NCI-H2196 treated with DMSO at 0.1 percent for 48 hours (cell line): ENCODE data around the gene AHDC1.
"Not testable (repeated sequence)": the region's sequence is repeated elsewhere in the genome, so short reads cannot be mapped to it uniquely, and the experiment has no call there.

Experiments
- DNase-seq: peaks from one replicate; lab custom pipeline; 2025; ENCODE audit not compliant: unreplicated experiment; lab: John Stamatoyannopoulos, UW

The AHDC1 gene

DNA sequence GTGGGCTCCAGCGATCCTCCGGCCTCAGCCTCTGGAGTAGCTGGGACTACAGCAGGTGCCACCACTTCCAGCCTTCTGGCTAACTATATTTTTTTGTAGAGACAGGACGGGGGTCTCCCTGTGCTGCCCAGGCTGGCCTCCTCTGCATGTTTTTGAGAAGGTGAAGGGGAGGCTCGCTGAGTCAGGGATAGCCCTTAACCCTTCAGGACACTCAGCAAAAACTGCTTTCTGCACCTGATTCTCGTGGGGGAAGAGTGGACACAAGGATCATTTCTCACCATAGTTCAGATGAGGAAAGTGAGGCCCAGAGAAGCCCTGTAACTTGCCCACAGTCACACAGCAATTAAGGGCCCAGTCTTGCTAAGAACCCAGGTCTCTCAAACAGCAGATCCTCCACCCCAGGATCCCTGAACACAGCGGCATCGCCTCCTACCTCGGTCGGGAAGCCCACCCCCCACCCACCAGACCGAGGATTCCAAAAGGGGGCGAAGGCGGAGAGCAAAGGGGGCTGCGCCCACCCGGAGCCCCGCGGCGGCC is 29.8 kb upstream of the AHDC1 start:
- DNase-seq = no peak

DNA sequence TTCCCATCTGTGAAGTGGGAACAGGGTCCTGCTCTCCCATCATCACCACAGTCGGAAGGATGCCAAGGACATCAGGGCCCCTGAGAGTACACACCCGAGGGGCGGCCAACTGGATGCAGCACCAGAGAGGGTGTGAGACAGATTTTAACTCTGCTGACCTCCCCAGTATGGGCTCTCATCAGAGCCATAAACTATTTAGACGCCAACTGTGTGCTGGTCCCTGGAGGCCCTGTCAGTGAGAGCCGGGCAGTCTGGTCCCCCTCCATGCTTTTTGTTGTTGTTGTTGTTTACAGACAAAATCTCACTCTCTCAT is 29.3 kb upstream of the AHDC1 start:
- DNase-seq = no peak

DNA sequence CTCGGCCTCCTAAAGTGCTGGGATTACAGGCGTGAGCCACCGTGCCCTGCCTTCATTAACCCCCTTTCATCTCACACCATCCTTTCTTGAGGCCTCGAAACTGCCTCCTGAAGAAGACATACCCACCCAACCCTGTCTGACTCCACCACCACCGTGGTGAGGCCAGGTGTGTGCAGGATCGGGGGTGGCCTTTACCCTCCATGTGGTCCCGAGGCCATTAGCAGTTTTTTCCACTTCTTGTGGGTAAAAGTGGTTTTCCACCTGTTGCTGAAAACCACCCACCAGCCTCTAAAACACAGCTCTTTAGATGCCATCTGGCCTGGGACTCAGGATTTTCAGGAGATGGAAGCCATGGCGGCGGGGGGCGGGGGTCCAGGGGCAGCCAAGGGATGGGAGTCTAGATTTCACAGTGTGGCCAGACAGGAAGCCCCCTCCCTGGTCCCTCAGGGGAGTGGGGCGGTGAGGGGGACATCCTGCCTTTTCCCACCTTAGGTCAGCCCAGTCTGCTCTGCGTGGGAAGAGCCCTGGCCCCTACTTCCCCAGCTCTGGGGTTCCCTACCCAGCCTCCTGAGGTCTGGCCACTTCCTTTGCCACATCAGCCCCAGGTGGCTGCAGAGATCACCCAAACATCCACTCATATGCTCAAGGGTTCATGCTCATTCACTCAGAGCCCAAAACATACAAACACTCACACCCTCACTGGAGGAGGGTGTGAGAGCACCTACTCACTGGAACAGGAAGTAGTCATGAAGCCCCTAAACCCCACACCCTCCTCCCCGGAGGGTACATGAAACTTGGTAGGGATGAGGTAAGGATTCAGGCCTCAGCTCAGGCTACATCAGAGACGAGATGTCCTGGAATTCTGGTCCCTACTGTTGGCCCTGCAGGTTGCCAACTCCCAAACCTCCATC is 28.7 kb upstream of the AHDC1 start:
- no peak for DNase-seq

DNA sequence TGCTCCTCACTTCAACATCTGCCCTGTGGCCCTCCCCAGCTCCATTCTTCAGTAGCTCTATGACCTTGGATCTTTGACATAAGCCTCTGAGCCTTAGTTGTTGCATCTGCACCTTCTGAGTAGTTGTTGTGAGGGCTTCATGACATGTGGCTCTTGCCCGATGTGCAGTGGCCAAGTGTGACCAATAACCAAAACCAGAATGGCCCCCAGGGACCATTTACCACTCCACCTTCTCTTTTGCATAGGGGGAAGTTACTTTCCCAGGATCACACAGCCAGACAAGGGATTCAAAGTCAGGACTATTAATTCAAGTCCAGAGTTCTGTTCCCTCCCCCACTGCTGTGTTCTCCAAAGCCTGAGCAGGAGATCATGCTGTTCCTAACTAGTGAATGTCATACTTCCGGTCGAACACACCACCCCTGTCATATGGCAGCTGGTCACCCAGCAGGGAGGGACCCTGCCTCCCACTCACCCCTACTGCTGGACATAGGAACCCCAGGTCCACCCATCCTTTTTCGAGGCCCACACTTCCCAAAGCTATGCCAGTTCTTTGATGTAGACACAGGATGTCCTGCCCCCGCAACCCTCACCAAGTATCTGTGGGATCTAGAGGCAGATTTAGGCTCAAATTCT is 27.0 kb upstream of the AHDC1 start:
- no peak for DNase-seq

DNA sequence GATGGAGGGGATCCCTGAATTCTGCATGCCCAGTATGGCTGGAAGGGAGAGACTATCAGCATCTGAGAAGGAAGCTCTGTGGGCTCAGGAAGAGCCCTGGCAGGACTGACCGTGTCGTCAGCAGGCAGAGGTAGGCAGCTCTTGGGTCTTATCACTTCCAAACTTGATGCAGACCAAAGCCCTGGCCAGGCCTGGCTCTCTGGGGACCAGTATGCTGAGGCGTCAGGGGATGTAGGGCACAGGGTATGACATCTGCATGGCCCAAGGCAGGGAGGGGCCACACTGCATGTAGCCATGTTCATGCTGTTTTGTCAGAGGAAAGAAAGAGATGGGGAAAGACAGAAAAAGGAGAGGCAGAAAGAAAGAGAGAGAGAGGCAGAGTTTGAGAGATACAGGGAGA is 24.8 kb upstream of the AHDC1 start:
- DNase-seq = no peak

DNA sequence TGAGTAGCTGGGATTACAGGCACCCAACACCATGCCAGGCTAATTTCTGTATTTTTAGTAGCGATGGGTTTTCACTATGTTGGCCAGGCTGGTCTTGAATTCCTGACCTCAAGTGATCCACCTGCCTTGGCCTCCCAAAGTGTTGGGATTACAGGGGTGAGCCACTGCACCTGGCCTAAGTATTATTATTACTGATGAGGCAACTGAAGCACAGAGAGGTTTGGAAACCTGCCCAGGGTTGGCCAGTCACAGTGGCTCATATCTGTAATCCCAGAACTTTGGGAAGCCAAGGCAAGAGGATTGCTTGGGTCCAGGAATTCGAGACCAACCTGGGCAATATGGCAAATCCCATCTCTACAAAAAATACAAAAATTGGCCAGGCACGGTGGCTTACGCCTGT is 23.8 kb upstream of the AHDC1 start:
- not testable (repeated sequence) for DNase-seq

DNA sequence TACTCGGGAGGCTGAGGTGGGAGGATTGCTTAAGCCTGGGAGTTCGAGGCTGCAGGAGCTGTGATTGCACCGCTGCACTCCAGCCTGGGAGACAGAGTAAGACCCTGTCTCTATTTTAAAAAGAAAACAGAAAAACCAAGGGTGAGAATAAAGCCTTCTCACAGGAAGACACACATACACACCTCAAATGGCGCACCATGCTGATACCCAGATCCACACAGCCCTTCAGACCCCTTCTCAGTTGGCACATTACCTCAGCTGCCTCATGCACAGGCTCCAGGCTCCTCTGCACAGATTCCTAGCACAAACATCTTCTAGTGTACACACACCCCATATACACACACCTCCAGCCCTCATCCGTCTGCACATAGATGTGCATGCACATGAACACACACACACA is 23.1 kb upstream of the AHDC1 start:
- no peak for DNase-seq

DNA sequence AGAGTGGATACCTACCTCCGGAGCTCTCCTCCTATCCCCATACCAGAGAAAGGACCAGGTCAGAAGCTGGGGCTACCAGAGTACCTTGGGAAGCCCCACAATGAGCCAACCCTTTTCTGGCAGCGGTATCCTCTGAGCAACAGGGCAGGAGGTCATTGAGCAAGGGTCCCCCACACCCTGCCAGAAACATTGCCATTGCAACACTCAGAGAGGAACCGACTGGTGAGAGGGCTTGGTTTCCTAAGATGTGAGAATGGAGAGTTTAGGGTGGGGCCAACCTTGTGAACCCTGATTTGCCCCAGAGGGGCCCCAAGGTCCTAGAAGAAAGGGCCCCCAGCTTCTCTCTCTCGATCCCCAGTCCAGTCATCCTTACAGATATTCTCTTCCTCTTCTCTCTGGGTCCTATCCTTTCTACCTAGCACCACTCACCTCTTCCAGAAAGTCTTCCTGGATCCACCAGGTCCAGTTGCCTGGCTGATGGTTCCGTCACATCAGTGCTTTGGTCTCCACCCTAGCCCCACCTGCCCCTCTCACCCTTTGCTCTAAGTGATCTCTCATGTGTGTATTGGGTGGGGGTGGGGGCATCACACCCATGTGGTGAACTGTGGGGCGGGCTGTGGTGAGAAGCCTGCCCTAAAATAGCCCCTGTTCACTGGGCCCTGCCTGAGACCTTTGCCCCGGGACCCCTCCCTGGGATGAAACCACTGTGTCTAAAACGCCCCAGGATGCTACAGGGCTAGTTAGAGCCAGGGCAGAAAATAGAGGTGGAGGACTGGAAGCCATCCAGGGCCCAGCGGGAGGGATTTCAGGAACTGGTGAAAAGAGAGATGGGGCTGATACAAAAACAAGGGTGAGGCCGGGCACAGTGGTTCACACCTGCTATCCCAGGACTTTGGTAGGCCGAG is 22.3 kb upstream of the AHDC1 start:
- no peak for DNase-seq

DNA sequence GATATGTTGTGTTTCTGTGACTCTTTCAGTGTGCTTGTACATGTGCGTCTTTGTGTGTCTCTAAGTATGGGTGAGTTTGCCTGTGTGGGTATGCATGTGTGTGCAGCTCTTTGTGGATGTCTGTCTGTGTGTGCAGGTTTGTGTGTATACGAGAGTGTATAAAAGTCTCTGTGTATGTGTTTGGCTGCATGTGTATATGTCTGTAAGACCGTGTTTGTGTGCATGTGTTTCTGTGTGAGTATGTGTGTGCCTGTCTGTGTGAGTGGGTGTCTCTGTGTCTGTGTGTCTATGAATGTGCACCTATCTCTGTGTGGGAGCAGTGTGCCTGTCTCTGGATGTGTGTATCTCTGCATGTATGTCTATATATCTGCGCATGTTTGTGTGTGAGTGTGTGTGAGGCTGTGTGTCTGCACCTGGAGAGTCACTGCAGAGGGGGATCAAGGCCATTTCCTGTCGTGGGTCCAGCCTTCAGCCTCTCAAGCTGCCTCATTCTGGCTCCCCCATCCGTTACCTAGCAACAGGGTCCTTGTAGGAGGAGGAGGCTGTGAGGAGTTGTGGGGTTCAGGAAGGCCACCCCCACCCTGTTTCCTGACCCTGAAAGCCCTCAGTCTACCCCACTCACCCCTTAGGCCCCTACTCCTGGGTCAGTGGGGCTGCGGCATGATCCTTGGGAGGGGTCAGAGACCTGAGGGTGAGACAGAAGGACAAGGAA is 20.7 kb upstream of the AHDC1 start:
- peak; percentile 44 for DNase-seq

DNA sequence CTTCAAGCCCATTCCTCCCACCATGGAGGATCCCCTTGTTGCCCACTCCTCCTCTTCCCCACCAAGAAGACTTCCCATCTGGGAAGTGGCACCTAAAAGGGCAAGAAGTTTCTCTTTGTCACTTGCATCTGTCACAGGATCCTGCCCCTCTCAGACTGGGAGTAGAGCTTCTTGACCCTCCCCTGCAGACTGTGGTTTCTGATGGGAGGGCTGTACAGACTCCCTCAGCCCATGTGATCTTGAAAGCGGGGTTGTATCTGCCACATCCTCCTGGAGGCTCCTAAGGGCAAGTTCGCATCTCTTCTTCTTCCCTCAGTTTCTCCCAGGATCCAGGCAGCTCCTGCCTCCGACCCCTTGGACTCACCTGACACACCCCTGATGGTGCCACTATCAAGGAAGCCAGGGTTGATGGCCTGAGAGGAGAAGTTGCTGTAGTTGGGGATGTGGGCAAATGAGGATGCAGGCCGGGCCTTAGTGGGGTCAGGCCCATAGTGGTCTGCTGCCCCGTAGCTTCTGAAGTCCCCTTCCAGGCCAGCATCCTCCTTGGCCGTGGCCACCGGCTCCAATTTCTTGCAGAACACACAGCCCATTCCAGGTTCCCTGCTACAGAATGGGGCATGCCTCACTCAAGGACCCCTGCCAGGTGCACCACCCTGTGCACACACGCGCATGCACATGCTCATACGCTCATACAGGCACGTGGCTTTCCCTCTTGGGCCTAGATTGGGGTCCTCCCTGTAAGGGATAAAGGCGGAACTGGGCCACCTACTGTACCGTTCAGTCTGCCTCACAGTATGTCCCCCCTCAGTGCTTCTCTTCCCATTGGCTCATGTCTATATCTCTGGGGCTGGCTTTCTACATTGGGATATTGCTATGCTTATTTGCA is 19.6 kb upstream of the AHDC1 start:
- no peak for DNase-seq

DNA sequence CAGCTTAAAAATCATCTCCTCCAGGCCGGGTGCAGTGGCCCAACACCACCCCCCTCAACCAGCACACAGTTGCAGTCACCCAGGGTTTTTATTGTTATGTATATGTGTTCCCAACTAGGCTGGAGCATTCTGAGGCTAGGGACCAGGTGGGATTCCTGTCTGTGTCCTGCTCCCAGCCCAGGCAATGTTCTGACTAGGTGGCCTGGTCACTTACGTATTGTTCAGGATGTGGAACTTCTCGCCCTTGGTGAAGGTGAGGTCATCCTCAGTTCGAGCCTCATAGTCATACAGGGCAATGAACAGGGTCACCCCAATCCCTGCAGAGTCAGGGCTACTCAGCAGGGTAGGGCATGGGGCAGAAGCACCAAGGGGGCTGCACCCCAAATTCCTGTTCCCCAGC is 18.9 kb upstream of the AHDC1 start:
- DNase-seq = no peak

DNA sequence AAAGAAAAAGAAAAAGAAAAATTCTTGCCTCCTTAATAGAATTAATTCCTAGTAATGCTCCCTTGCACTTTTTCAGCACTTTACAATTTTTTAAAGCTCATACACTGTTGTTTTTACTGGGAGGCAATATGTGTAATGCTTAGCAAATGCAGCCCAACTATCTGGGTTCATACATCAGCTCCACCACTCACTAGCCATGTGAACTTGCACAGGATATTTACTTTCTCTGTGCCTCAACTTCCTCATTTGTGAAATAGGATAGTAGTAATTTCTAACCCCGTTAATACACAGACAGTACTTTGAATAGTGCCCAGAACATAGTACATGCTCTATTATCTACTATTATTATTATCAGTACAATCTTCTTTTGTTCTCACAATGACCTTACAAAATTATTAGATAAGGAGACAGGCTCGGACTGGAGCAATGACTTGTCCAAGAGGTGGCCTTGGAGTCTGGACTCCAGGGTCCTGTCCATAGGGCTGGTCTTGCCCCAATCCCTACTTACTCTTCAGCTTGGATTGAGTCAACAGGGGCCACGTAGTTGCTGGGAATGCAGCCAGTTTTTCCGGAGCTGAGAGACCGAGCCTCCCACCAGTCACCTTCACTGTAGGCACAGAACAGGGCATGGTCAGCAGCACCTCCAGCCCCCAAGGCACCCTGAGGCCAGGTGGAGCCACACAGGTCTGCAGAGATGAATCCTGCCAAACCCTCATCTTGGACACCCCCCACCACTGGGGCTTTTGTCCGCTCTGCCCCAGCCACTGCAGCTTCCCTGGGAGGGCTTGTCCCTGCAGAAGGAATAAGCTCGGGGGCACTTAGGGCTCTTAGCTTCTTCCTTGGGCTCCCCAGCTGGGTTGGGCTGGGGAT is 17.3 kb upstream of the AHDC1 start:
- no peak for DNase-seq

DNA sequence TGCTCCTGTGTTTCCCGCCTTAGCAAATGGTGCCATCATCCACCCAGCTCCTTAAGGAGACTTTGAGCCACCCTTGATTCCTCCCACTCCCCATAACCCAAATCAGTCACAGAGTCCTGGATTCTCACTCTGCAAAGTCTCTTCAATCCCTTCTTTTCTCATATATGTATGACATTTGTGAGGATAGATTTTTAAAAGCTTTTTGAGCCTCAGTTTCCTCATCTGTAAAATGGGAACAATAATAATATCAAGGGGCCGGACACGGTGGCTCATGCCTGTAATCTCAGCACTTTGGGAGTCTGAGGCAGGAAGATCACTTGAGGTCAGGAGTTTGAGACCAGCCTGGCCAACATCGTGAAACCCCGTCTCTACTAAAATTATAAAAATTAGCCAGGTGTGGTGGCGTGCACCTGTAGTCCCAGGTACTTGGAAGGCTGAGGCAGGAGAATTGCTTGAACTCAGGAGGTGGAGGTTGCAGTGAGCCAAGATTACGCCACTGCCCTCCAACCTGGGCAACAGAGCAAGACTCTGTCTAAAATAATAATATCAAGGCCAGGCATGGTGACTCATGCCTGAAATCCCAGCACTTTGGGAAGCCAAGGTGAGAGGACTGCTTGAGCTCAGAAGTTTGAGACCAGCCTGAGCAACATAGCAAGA is 16.0 kb upstream of the AHDC1 start:
- DNase-seq = not testable (repeated sequence)

DNA sequence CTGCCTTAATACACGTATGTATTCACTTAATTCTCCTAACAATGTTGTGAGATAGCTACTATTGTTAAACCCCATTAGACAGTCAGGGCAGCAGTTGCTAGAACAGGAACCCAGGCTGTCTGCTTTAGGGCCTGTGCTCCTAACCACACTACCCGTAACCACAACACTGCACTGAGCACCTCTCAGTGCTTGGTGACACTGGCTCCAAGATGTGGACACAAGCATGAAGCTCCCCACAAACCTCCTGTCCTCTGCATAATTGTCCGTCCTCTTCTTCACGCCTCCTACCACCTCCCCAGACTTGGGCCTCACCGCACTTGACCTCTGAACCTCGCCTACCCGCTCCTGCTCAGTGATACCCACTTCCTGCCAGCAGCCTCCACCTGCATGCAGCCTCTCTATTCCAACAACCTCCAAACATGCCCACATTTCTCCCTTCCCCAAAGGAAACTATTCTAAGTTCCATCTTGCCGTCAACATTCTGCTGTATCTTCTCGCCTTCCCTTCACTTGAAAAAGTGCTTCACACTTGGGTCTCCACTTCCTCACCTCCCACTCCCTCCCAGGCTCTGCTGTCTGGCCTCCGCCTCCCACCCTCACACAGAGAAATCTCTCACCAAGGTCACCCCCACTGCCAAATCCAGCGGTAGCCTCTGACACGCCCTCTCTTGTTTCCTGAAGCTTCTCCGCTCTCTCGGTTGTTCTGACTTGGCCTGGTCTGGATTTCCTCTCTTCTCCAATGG is 14.6 kb upstream of the AHDC1 start:
- no peak for DNase-seq

DNA sequence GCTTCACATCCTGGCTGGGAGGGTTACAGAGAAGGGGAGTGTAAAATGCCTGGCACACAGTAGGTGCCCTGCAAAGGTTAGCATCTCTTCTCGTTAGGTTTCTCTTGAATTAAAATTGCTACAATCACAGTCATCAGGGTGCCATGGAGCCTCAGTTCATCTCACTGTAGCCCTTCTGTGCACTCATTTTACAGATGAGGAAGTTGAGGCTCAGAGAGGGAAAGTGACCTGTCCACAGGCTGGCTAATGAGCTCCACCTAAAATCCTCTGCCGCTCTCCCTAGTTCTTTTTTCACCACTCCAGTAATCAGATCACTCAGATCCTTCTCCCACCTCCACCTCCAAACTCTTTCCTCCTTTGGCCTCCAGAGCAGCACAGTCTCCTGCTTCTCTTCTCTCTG is 13.5 kb upstream of the AHDC1 start:
- DNase-seq = no peak

DNA sequence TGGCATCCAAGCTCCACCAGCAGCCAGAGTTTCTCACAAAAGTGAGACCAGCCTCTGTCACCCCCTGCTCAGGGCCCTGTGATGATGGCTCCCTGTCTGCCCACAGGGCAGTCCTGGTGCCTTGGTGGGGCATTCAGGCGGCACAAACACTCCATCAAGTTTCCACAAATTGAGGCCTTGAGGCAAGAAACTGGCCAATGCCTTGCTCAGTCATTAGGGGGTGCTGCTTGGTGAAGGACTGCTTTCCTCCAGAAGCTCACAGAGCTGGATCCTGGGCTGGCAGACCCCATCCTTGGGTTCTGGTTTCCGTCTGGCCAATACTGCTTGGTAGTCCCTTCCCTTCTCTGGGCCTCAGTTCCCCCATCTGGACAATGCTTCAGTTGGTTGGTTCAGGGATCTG is 12.5 kb upstream of the AHDC1 start:
- DNase-seq = no peak

DNA sequence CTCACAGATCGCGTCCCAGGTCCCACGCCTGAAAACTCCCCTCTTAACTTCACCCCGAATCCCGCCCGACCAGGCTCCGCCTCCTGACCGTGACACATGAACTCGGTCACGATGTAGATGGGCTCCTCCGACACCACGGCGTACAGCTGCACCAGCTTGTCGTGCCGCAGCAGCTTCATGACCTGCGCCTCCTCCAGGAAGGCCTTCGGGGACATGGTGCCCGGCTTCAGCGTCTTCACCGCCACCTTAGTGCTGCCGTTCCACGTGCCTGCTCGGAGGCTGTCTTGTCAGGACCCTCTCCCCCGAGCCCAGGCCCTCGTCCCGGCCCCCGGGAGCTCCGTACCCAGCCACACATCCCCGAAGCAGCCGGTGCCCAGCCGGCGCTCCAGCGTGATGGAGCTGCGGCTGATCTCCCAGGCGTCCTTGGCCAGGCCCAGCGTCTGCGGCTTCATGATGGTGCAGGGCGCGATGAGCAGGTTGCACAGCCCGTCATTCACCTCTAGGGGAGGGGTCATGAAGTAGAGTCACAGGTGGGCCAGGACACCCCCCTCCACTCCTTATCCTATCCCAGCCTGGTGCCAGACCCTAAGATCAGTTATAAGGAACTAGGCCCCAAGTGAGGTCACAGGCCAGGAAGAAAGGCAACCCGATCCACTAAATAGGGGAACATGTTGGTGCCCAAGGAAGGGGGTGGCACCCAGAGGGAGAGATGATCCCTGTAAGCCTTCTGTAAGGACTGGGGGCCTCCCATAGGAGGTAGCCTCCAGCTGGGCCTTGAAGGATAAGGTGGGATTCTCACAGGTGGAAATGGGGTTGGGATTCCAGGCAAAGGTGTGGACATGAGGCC is 11.6 kb upstream of the AHDC1 start:
- no peak for DNase-seq
